GM21447 (cell line): ENCODE measurements around the gene TRPT1.

Experiments
- ATAC-seq: cut with Tn5 transposase; IDR thresholded peaks from one replicate; pipeline ENCODE4 v1.9.1; 2021; ENCODE audit not compliant: unreplicated experiment

TRPT1 gene

GRCh38 chr11:64210301-64211020 is 15.5 kb downstream of the TRPT1 start:
- no peak for ATAC-seq

GRCh38 chr11:64209563-64209843 is 16.5 kb downstream of the TRPT1 start:
- ATAC-seq = no peak

DNA sequence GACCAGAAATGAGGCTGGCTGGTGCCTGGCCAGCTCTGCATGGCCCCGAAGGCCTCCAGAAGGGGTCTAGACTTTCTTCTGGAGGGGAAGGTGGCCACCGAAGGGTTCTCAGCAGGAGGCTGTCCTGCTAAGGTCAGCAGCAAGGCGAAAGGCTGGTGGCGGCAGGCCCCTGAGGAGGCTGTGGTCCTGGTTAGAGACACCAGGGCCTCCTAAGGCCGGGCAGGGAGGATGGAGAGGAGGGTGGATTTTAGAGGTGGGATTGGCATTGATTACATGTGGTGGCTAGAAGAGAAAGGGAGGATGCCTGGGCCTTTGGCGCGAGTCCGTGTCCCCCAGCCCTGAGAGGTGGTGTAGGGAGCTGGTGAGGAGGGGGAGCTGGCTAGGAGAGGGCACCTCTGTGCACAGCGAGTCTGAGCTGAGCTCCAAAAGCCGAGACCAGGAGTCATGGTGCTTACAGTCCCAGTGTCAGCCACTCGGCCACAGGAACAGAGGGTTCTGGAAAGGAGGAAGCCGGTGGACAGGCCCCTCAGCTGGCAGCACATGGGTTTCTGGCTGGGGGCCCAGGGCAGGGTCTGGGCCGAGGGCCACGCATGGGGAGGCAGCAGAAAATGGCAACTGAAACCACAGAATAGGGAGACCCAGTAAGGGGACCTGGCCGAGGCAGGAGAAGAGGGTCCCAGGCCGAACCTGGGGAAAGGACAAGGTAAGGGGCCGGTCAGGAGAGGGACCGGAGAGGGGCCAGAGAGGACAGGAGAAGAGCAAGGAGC is 17.0 kb downstream of the TRPT1 start:
- no peak for ATAC-seq

DNA sequence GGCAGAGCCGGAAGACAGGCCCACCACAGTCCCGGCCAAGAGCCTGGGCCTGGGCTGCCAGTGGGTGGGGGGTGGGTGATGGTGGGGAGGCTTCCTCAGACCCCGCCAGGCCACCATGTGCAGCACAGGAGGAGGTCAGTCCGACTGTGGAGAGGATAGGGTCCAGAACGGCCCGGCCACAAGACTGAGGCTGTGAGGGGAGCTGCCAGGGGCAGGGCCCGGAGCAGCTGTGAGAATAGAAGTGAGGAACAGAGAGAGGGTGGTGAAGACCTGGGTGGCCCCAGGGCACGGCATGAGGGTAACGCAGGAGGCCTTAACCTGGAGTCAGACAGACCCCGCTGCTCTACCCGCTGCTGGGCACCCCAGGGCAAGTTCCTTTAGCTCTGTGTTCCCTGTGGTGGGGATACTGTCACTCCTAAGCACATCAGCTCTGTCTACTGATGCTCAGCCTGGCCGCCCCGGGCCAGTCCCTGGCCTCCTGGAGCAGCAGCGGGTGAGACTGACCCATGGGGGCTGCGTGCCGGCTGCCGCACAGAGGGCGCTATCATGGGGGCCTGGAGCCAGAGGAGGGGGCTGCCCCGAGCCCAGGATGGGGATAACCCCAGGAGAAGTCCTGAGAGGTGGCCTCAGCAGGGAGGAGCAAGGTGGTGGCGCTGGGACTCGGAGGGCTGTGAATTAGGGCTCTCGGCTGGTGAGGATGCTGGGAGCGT is 17.7 kb downstream of the TRPT1 start:
- ATAC-seq = no peak

DNA sequence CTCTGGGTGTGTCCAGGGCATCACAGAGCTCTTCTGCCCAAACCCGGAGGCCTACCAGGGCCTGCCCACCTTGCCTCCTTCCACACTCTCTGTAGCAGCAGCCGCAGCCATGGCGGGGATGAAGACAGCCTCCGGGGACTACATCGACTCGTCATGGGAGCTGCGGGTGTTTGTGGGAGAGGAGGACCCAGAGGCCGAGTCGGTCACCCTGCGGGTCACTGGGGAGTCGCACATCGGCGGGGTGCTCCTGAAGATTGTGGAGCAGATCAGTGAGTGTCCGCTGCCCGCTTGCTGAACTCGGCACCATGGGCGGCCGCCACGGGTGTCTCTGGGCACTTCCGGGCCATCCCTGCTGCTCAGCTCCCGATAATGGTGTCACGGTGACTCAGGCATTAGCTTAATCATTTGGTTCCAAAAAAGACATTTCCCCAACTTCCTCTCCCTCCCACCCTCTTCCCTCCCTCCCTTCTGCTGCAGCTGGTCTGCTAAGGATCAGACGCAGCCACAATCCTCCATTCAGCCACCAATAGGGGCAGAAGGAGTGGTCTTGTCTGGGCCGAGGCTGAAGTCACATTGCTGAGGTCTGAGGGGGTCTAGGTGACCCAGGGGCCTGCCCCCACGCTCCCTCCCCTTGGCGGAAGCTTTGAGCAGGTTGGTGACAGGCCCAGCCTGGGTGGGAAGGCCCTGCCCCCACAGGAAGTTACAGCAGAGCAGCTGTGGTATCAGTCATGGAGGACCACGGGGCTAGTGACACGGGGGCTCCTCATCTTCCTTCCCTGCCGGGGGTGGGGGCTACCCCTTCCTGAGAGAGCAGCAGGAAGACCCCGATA is 18.5 kb downstream of the TRPT1 start:
- peak; percentile 61 for ATAC-seq

DNA sequence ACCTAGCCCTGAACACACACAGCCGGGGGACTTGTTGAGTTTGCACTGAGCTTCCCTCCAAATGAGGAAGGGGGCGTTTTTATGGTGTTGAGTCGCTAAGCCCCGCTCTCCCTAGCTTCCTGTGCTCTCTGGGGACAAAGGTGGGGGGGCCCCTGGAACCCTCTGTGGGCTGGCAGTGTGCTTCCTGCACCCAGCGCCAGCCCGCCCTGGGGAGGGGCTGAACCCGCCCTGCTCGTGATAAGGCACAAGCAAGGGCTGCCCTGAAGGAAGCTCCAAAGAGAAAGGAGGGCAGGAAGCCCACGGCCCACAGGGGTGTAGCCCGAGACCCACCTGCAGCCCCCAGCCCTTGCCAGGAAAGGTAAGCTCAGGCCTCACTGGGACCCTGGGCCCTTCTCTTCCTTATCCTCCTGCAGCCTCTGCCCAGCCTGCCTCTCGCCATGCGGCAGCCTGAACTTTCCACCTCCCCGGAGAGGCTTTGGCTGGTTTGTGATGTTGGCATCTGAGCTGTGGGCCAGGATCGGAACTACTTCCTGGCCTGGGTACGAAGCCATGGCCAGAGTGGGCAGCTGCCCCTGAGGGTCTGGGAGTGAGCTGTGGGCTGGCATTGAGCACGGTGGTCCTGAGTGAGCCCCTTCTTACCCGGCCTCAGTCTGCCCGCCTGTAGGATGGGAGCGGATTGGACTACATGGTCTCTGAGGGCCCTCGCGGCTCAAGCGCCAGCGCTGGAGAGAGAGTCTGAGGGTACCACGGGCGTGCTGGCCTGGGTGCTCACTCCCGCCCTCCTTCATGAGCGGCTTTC is 19.3 kb downstream of the TRPT1 start, which contains the start of gene FERMT3:
FERMT3 (plus strand) TSS at position 265 of the 799 bp plus-strand sequence. CDS start 644 bp downstream, outside the sequence.
- ATAC-seq = peak; percentile 10

- ATAC-seq = no peak
Measured at GRCh38 chr11:64204464-64204989, 21.5 kb downstream of the TRPT1 start.

GRCh38 chr11:64204080-64204440 is 21.9 kb downstream of the TRPT1 start:
- ATAC-seq = no peak

GRCh38 chr11:64203421-64204079 is 22.4 kb downstream of the TRPT1 start:
- ATAC-seq = no peak

DNA sequence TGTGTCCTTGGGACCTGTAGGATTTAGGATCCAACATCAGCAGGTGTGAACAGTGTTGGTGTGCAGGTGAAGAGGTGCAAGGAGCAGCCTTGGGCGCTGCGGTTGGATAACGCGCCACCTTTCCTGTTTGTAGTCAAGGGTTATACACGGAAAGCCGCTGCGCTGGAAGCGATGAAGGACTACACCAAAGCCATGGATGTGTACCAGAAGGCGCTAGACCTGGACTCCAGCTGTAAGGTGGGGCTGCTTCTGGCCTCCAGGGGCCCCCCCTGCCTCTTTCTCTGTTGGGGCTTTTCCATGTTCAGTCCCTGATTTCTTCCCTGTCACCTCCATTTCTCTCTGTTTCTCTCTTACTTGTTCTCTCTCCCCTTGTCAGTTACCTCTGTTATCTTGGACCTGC is 23.0 kb downstream of the TRPT1 start:
- no peak for ATAC-seq

DNA sequence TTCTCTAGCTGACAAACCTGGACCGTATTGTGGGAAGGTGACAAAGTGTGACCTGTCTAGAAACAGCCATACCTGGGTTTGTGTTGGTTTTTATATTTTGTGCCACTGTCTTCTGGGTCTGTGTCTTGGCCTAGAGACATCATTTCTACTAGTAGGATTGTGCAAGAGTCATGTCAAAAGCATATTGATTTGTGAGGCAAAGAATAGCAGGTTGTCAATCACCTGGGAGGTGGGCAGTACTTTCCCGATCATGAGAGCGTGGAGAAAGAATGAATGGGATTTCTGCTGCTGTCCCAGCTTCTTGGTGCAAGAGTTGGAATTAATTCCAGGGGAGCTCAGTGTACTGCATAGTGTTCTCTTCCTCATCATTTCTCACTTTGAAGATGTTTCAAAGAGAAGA is 24.4 kb downstream of the TRPT1 start:
- ATAC-seq = no peak

DNA sequence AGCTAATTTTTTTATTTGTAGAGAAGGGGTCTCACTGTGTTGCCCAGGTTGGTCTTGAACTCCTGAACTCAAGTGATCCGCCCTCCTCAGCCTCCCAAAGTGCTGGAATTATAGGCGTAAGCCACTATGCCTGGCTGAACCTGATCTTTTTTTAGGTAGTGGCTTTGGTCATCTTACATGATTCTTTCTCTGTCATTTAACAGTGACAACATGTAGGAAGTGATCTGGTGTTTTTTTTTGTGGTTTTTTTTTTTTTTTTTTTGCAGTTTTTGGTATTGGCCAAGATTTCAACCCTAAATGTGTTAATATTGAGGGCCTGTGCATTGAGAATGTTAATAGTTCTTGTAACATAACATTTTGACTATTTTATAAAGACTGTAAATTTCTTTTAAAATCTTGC is 27.5 kb downstream of the TRPT1 start:
- ATAC-seq = no peak

GRCh38 chr11:64196626-64197025 is 29.4 kb downstream of the TRPT1 start:
- ATAC-seq = no peak

- no peak for ATAC-seq
Measured at GRCh38 chr11:64192434-64192833, 33.6 kb downstream of the TRPT1 start.

GRCh38 chr11:64186492-64187165 is 39.4 kb downstream of the TRPT1 start:
- no peak for ATAC-seq

DNA sequence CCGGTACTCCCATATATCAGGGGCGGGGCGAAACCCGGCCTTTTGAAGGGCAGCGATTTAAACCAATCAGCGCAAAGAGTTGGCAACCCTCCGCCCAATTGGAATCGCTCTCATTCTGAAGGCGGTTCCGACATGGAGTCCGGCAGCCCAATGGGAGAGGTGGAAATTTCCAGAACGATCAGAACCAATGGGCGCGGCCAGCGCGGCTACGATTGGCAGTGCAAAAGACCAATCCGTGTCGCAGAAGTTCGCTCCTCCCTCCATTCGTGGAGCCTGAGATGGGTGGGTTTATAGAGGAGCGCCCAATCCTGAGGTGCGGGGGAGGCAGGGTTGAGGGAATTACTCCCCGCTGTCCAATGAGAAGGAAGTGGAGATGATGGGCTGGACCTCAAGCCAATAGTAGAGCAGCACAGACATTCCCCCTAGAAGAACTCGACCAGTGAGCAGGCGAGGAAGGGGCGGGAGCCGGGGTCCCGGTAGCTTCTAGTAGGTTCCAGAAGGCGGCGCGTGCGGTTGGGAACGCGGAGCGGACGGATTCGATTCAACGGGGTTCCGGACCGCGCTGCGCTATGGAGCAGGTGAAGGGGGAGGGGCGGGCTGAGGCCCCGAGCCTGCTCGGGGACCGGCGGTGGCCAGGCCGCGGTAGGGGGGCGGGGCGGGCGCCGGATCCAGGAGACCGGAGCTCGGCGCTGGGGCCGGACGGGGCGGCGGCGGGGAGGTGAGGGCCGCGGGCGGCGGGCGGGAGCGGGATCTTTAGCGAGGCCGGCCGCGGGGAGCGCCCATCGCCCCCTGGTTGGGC is 40.1 kb downstream of the TRPT1 start, which contains the start of gene STIP1:
STIP1 (plus strand) TSS at position 479 of the 799 bp plus-strand sequence; CDS start at position 570, 91 bp downstream.
- peak; percentile 87 for ATAC-seq

DNA sequence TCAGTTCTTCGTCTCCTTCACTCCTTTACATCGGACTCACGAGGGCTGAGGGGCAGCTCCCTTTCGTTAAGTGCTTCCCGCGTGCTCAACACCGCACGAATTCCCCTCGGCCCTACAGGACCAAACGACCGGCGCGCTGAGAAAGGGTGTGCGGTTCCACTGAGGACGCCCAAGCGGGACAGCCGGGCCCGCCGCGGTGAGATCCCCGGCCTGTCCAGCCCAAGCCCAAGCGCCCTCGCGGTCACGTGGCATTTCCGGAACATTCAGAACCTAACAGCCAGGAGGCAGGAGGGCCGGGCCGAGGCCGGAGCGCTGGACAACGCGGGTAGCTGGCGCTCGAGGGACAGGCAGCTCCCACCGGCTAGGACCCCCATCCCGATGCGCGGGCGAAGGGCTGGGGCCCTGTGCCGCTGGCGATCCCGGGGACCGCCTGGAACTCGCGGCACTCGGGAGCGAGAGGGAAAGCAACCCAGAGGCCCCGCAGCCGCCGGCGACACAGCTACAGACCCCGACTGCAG is 40.8 kb downstream of the TRPT1 start:
- ATAC-seq = peak; percentile 17

DNA sequence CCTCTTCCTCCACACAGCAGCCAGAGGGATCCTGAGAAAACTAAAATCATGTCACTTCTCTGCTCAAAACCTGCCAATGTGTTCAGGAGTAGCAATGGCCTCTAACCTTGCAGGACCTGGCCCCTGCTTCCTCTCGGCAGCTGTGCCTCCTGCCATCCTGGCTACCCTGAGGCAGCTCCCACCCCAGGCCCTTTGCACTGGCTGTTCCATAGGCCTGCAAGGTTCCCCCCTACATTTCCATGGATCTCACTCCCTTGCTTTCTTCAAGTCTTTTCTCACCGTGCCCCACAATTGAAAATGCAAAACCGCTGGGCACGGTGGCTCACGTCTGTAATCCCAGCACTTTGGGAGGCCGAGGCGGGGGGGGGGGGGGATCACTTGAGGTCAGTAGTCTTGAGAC is 42.1 kb downstream of the TRPT1 start:
- ATAC-seq = no peak
